SK-N-MC (cell line): ENCODE measurements around the gene RGS1.

Experiments used
- EZH2 ChIP-seq: fragments of 200-600 bp; sonication (generic); IDR thresholded peaks from one replicate; pipeline ENCODE4 v1.6.1; 2017; ENCODE audit warnings: antibody characterized with exemption
- FOXP2 ChIP-seq: optimal IDR thresholded peaks from 2 replicates; pipeline ENCODE3; 2011; ENCODE audit warnings: mild to moderate bottlenecking, moderate library complexity; ENCODE audit not compliant: insufficient read depth; ENCODE audit errors: extremely low read length, control extremely low read depth
- POLR2AphosphoS5 ChIP-seq: IDR thresholded peaks from 2 replicates; pipeline ENCODE4 v1.6.1; 2012; ENCODE audit warnings: mild to moderate bottlenecking, low read depth, low read length, borderline replicate concordance

GRCh38 chr1:192598589-192598988 lies 23.0 kb downstream of the RGS1 start:
- TF ChIP-seq POLR2AphosphoS5: no peak
- no peak for TF ChIP-seq EZH2
- no peak for TF ChIP-seq FOXP2
